ENCODE results near the gene NQO2. TPM values are rescaled to one million over a fixed set of nuclear protein-coding genes. Genes with fewer than 3 reads are reported as not detected.
A peak's percentile ranks its signal among the peaks of the same experiment; 100 is the strongest.

NQO2 gene
- total and polyA plus RNA-seq, 2 donors from 2014 or later = 37.0 to 291 TPM

GRCh38 chr6:3013901-3014674, 14.4 kb downstream of the NQO2 start:
- Histone ChIP-seq H3K27ac (ENCODE audit: low read depth in 2 of 2, low read length in 2 of 2) (no peak overlapping the region), H3K36me3 (ENCODE audit: control insufficient read depth in 2 of 3, insufficient read depth in 3 of 3, low read length in 3 of 3) (peaks cover 4 to 78% (median 33%) of the 10 kb centered on the region in 3 donors), H3K9ac (ENCODE audit: low read length in 3 of 3) (no peak overlapping the region), H3K4me3 (ENCODE audit: low read length in 3 of 3) (no peak overlapping the region), H3K27me3 (ENCODE audit: control insufficient read depth, insufficient read depth, low read length) (no peaks in the 10 kb centered on the region), H3K9me3 (ENCODE audit: control insufficient read depth in 2 of 3, insufficient read depth in 1 of 3, low read length in 3 of 3) (no peaks in the 10 kb centered on the region), H3K4me1 (ENCODE audit: control insufficient read depth in 2 of 3, insufficient read depth in 2 of 3, low read depth in 1 of 3, low read length in 3 of 3) (no peaks in the 10 kb centered on the region)
- intact Hi-C loops (cut with DNase I) = no loop called here
- no peak for TF ChIP-seq CTCF (IDR thresholded peaks at IDR 0.05; ENCODE audit: borderline replicate concordance, extremely low read depth, insufficient read depth)
- FAIRE-seq (no peak), DNase-seq (no peak)

GRCh38 chr6:3014675-3015066, 15.0 kb downstream of the NQO2 start:
- H3K27ac ChIP-seq (ENCODE audit: low read depth in 2 of 2, low read length in 2 of 2) = no peak overlapping the region
- H3K9me3 ChIP-seq (ENCODE audit: control insufficient read depth in 2 of 3, insufficient read depth in 1 of 3, low read length in 3 of 3) = no peaks in the 10 kb centered on the region
- no peak for TF ChIP-seq CTCF (IDR thresholded peaks at IDR 0.05; ENCODE audit: borderline replicate concordance, extremely low read depth, insufficient read depth)
- H3K4me3 ChIP-seq (ENCODE audit: low read length in 3 of 3) = no peak overlapping the region
- no peaks in the 10 kb centered on the region for H3K27me3 ChIP-seq (ENCODE audit: control insufficient read depth, insufficient read depth, low read length)
- peaks cover 4 to 78% (median 37%) of the 10 kb centered on the region in 3 donors for H3K36me3 ChIP-seq (ENCODE audit: control insufficient read depth in 2 of 3, insufficient read depth in 3 of 3, low read length in 3 of 3)
- intact Hi-C loops (cut with DNase I) = no loop called here
- no peak overlapping the region for H3K9ac ChIP-seq (ENCODE audit: low read length in 3 of 3)
- FAIRE-seq = no peak
- H3K4me1 ChIP-seq (ENCODE audit: control insufficient read depth in 2 of 3, insufficient read depth in 2 of 3, low read depth in 1 of 3, low read length in 3 of 3) = no peaks in the 10 kb centered on the region
- no peak for DNase-seq

- Histone ChIP-seq H3K27ac (ENCODE audit: low read depth in 2 of 2, low read length in 2 of 2) (no peak overlapping the region), H3K9me3 (ENCODE audit: control insufficient read depth in 2 of 3, insufficient read depth in 1 of 3, low read length in 3 of 3) (no peaks in the 10 kb centered on the region), H3K27me3 (ENCODE audit: control insufficient read depth, insufficient read depth, low read length) (no peaks in the 10 kb centered on the region), H3K4me1 (ENCODE audit: control insufficient read depth in 2 of 3, insufficient read depth in 2 of 3, low read depth in 1 of 3, low read length in 3 of 3) (no peaks in the 10 kb centered on the region), H3K36me3 (ENCODE audit: control insufficient read depth in 2 of 3, insufficient read depth in 3 of 3, low read length in 3 of 3) (peaks cover 4 to 78% (median 39%) of the 10 kb centered on the region in 3 donors), H3K9ac (ENCODE audit: low read length in 3 of 3) (no peak overlapping the region), H3K4me3 (ENCODE audit: low read length in 3 of 3) (no peak overlapping the region)
- no peak for TF ChIP-seq CTCF (IDR thresholded peaks at IDR 0.05; ENCODE audit: borderline replicate concordance, extremely low read depth, insufficient read depth)
- no peak for FAIRE-seq
- peak in 1 of 5 donors; percentile 48 for DNase-seq
- intact Hi-C loops (cut with DNase I) = no loop called here
These were observed 15.4 kb downstream of the NQO2 start for GRCh38 chr6:3015144-3015543.
